ENCODE measurements around the gene MICAL1.

Gene MICAL1

GRCh38 chr6:109453594-109454495, 1.7 kb downstream of the MICAL1 start:
- DNase-seq (ENCODE audit: low read depth) = no peak

DNA sequence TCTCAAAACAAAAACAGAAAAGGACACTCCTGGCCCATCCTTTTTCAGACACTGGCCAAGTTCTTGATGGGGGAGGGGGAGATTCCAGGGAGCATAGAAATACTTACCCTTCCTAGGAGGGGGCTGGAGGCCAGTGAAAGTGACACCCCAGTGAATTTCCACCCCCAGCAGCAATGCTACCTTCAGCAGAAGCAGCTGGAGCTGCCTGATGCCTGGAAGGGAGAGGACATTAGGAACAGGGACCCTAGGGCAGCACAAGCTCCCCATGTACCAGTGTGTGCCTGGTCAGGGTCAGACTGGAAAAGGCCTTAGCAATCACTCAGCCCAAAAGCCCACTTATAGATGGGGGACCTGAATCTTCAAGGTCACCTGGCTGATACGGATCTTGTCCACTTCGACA, 2.4 kb downstream of the MICAL1 start:
- no peak for DNase-seq (ENCODE audit: low read depth)

- no peak for DNase-seq (ENCODE audit: low read depth)
Observed at GRCh38 chr6:109452181-109452580, 3.4 kb downstream of the MICAL1 start.

DNA sequence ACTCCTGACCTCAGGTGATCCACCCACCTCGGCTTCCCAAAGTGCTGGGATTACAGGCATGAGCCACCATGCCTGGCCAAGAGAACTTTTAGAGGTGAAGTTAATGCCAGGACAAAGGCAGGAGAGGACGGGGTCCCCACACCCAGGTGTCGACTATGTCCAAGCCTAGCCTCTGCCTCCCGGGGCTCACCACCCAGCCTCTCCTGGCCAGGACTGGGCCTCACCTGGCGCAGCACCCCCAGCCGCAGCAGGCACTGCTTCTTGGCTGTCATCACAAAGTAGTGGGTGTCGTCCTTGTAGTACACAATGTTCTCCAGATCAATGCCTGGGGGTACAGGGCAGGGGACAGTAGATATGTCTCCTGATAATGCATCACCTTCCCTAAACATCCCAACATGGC, 4.2 kb downstream of the MICAL1 start:
- DNase-seq (ENCODE audit: low read depth) = no peak

DNA sequence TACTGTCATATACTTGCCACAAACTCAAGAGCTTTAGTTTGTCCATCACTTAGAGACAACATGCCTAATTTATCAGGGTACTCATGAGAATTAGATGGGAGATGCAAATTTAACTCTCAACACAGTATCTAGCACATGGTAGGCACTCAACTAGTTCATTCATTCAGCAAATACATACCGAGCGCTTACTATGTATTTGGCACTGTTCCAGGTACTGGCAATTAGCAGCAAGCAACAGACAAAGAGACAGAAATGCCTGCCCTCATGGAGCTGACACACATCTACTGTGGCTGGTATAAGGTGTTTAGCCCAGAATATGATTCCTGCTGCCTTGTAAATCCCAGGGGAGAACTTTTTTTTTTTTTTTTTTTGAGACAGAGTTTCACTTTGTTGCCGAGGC, 4.8 kb downstream of the MICAL1 start:
- no peak for DNase-seq (ENCODE audit: low read depth)

- DNase-seq (ENCODE audit: low read depth) = no peak
Observed at GRCh38 chr6:109449795-109450673, 5.5 kb downstream of the MICAL1 start.

DNA sequence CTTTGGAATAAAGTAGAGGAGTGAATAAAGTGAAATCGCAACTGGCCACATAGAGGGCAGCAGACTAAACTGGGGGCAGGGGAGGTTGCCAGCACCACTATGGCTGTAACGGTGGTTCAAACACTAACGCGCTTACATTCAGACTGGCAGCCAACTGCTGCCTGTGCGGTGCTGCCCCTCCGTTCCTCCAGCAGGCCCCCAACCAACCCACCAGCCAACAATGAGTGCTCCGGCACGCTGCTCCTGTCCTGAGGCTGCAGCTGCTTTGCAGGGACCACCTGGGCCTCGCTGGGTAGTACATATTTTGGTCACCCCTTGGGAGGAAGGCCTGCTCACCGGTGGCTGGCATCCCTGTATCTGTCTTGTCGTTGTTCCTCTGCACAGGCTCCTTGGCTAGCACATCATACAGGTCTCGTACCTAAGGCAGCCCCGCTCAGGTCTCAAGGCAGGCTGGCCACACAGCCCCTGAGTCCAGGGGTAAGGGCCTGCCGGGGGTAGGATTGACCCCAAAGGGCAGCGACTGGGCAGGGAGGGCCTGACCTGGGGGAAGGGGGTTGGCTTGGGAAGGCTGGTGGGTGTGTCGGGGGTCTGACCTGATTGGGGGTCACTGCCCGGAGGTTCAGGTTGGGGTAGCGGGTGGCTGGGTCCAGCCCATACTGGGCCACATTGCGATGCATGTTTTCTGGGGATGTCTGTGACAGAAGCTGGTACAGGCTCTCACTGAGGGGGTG, 6.3 kb downstream of the MICAL1 start:
- no peak for DNase-seq (ENCODE audit: low read depth)

DNA sequence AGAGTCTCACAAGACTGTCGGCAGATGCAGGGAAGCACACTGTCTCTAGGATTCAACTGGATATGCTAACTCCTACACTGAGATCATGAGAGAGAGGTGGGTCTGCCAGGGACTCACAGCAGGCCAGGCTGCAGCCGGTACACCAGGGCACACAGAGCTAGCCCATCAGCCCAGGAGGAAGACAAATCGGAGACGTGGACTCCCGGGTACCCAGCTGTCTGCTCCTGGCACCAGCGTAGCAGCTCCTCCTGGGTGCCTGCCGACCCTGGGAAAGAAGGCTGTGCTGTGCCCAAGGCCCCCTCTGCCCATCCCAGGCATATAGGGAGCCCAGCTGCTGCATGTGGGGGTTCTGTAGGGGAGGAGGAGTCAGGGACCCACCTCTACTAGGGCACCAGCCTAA, 7.0 kb downstream of the MICAL1 start:
- no peak for DNase-seq (ENCODE audit: low read depth)

DNA sequence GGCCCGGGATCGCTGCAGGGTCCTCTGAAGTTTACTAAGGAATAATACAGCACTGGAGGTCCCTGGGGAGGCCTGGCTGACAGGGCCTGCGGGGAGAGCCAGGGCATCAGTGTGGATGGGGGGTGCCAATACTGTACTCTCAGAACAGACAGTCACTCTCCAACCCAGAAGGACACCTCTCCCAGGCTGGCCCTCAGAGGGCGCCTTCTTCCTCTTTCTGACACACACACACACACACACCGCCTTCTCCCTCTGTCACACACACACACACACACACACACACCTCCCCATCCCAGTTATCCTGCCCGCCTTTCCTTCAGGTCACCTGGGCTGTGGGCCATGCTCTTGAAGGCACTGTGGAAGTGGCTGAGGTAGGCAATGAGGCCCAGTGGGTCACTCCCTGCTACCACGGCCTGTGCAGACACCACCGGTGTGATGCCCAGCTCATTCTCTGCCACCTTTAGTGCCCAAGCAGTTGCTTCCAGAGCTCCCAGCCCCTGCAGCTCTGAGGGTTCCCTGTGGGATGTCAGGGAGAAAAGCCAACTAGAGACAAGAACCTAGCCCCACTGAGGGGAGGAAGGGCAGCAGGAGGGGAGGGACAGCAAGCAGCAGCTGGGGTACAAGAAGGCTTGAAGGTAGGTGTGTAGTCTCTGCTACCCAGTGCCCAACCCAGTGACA, 7.6 kb downstream of the MICAL1 start:
- no peak for DNase-seq (ENCODE audit: low read depth)

DNA sequence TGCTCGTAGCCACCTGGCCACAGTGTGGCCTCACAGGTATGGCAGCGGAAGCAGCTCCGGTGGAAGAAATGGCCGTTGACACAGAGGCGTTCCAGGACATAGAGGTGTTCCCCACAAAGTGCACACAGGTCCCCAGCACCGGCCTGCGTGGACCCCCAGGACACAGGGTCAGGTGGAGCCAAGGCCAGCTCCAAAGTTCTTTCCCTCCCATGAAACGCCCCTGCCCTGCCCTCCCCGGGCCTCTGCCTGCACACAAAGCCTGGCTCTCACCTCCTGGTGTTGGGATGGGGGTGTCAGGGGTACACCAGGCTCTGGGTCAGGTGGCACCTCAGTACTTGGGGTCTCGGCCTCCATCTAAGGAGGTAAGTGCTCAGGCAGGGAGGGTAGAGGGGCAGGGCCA, 8.5 kb downstream of the MICAL1 start:
- no peak for DNase-seq (ENCODE audit: low read depth)

GRCh38 chr6:109446541-109446940, 9.0 kb downstream of the MICAL1 start:
- DNase-seq (ENCODE audit: low read depth) = no peak

GRCh38 chr6:109446072-109446471, 9.5 kb downstream of the MICAL1 start:
- no peak for DNase-seq (ENCODE audit: low read depth)

- DNase-seq (ENCODE audit: low read depth) = no peak
Observed at GRCh38 chr6:109445382-109445781, 10.2 kb downstream of the MICAL1 start.

- no peak for DNase-seq (ENCODE audit: low read depth)
Observed at GRCh38 chr6:109443425-109443950, 12.1 kb downstream of the MICAL1 start.

DNA sequence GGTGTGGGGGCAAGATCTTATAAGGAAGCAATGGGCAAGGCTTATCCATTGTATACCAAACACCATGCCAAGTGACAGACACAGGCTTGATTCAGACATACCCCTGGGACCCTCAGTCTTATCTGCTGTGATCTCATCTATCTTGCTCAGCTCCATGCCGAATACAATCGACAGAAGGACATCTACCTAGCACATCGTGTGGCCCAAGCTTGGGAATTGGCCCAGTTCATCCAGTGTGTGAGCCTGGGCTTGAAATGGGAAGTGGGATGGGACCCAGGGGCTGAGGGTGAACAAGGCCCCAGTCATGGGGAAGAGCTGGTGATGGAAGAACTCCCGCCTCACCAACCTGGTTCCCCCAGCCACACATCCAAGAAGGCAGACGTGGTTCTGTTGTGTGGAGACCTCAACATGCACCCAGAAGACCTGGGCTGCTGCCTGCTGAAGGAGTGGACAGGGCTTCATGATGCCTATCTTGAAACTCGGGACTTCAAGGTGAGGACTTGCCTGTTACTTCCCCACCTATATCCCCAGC, 13.1 kb downstream of the MICAL1 start:
- DNase-seq (ENCODE audit: low read depth) = no peak

DNA sequence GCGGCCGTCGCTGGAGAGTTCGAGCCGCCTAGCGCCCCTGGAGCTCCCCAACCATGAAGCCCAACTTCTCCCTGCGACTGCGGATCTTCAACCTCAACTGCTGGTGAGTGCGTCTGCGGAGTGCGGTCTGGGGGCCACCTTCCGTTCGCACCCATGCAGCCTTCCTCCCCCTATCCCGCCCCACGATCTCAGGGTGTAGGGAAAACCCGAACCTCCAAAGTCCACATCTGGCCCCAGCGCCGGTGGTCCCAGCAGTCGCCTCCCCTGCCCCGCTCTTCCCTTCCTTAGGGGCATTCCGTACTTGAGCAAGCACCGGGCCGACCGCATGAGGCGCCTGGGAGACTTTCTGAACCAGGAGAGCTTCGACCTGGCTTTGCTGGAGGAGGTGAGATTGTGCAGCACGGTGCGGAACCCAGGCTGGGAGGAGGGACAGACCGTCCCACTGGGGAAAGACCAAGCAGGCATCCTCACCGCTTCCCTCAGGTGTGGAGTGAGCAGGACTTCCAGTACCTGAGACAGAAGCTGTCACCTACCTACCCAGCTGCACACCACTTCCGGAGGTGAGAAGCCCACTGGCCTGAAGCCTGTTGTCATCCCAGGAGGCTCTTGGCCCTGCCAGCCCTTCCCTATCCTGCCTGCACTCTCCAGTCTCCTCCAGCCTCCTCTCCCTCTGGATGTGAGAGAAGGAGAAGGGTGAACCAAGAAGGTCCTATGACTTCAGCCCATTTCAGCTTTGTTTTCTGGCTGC, 14.3 kb downstream of the MICAL1 start:
- no peak for DNase-seq (ENCODE audit: low read depth)

DNA sequence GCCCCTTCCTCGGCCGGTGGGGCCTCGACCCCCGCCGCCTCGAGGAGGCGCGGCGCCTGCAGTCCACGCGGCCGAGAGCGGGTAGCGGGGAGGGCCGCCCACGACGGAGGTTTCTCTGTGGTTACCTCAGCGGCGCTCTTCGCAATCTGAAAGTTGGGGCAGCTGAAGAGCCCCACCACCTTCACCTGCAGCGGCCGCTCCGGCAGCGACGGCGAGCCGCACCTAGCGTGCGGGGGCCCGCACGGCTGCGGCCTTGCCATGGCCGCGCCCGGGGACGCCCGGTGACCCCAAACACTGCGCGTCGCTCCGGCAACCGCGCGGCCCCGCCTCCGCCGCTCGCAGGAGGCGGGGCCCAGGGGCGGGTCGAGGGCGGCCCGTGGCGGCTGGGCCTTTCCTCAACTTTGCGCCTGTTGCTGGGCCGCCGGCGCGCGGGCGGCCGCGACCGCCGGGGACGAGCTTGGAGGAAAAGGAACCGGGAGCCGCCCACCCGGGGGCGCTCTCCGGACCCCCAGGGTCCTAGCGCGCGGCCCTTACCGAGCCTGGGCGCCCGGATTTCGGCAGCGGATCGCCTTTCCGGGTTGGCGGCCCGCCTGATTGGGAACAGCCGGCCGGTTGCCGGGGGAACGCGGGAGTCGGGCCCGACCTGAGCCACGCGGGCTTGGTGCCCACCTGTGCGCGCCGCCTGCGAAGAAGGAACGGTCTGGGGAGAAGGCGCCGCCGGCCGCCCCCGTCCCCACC, 15.1 kb downstream of the MICAL1 start, which contains the start of the genes PPIL6 and SMPD2:
TSS of gene PPIL6 (minus strand) at position 298 of the 738 bp plus-strand sequence. CDS start at position 260, 38 bp downstream.
TSS of gene SMPD2 (plus strand) at position 394 of the 738 bp plus-strand sequence. CDS start 398 bp downstream, outside the sequence.
- peak; percentile 85 for DNase-seq (ENCODE audit: low read depth)

- DNase-seq (ENCODE audit: low read depth) = no peak
Observed at GRCh38 chr6:109436041-109436440, 19.5 kb downstream of the MICAL1 start.

DNA sequence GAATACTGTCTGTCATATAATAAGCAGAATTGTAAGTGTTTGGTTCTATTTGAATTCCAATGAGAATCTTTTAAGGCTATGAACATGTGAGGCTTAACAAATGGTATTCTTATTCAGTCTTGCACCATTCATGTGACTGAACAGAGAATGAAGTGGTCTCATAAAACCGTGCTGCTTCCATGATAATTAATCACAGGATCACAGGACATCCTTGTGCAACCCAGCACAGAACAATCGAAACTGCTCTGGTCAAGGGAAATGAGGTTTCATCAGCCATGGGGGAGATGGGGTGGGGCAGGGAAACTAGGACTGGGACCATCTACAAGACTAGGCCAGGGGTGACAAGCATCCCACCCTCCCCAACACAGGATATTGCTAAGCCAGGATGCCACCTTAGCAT, 21.1 kb downstream of the MICAL1 start:
- DNase-seq (ENCODE audit: low read depth) = no peak

DNA sequence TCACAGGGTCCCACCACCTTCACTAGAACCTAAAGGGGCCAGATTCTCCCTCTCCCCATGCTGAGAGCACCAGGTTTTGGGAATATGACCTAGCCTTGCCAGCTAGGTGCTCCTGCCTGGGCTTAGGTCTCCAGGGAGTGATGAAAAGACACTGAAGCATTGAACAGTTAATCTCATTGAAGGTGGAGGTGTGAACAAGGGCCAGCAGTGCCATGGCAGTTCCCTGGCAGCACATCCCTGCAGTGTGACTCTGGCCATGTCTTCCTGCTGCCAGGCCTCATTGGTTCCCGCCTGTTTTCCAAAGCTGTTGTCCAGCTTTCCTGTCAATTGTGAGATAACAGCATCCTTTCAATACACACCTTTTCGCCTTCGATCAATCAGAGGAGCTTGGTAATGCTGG, 26.1 kb downstream of the MICAL1 start:
- DNase-seq (ENCODE audit: low read depth) = no peak

All from stromal cell of bone marrow (primary cell).